Measurements from ENCODE around the gene DLST.
"Not testable (repeated sequence)": the region's sequence is repeated elsewhere in the genome, so short reads cannot be mapped to it uniquely, and the experiment has no call there.

Gene DLST

GRCh38 chr14:74919421-74920165 is 37.9 kb downstream of the DLST start:
- DNase-seq: no peak

GRCh38 chr14:74920281-74920680 is 38.6 kb downstream of the DLST start:
- DNase-seq: no peak

- no peak for DNase-seq
These were observed 39.4 kb downstream of the DLST start for GRCh38 chr14:74921053-74921620.

GRCh38 chr14:74921987-74922751 is 40.5 kb downstream of the DLST start:
- DNase-seq: peak; percentile 13

- DNase-seq: peak; percentile 73
These were observed 41.2 kb downstream of the DLST start, which contains the start of gene RPS6KL1 for GRCh38 chr14:74922752-74923401. TSS of gene RPS6KL1 (minus strand) at chr14:74923260. CDS start at chr14:74921541, 1,719 bp downstream.

GRCh38 chr14:74924061-74924460 is 42.3 kb downstream of the DLST start:
- peak; percentile 16 for DNase-seq

- DNase-seq: no peak
These were observed 45.5 kb downstream of the DLST start for GRCh38 chr14:74927225-74927624.

- DNase-seq: peak; percentile 15
These were observed 47.5 kb downstream of the DLST start for GRCh38 chr14:74929242-74929641.

GRCh38 chr14:74931744-74932143 is 50.0 kb downstream of the DLST start:
- peak; percentile 8 for DNase-seq

GRCh38 chr14:74932401-74932901 is 50.7 kb downstream of the DLST start:
- peak; percentile 73 for DNase-seq

- not testable (repeated sequence) for DNase-seq
These were observed 51.2 kb downstream of the DLST start for GRCh38 chr14:74932936-74933335.

- DNase-seq: peak; percentile 28
These were observed 52.3 kb downstream of the DLST start for GRCh38 chr14:74934041-74934440.

- peak; percentile 47 for DNase-seq
These were observed 53.0 kb downstream of the DLST start for GRCh38 chr14:74934476-74935359.

- no peak for DNase-seq
These were observed 53.6 kb downstream of the DLST start for GRCh38 chr14:74935360-74935680.

- no peak for DNase-seq
These were observed 54.4 kb downstream of the DLST start for GRCh38 chr14:74936151-74936550.

GRCh38 chr14:74936731-74937130 is 55.0 kb downstream of the DLST start:
- DNase-seq: no peak

- no peak for DNase-seq
These were observed 55.5 kb downstream of the DLST start for GRCh38 chr14:74937171-74937570.

GRCh38 chr14:74938531-74939495 is 57.1 kb downstream of the DLST start:
- peak; percentile 22 for DNase-seq

GRCh38 chr14:74940956-74941565 is 59.3 kb downstream of the DLST start:
- DNase-seq: peak; percentile 20

GRCh38 chr14:74941676-74942097 is 60.0 kb downstream of the DLST start:
- DNase-seq: peak; percentile 26
